GM03348 (cell line): ENCODE results near the gene DOC2B.

ENCODE experiments used
- DNase-seq: peaks from one replicate; pipeline ENCODE4 v3.0.0; 2012; ENCODE audit warnings: low spot score

Gene DOC2B

GRCh38 chr17:162689-163088, 18.8 kb downstream of the DOC2B start:
- no peak for DNase-seq

GRCh38 chr17:161481-161880, 20.0 kb downstream of the DOC2B start:
- no peak for DNase-seq

- no peak for DNase-seq
Observed at GRCh38 chr17:160336-160735, 21.1 kb downstream of the DOC2B start.

- no peak for DNase-seq
Observed at GRCh38 chr17:159609-160008, 21.8 kb downstream of the DOC2B start.

GRCh38 chr17:158379-158778, 23.1 kb downstream of the DOC2B start:
- no peak for DNase-seq

GRCh38 chr17:157901-158300, 23.5 kb downstream of the DOC2B start:
- DNase-seq = no peak

GRCh38 chr17:156946-157345, 24.5 kb downstream of the DOC2B start:
- no peak for DNase-seq

- no peak for DNase-seq
Observed at GRCh38 chr17:156094-156621, 25.3 kb downstream of the DOC2B start.

- no peak for DNase-seq
Observed at GRCh38 chr17:155576-155975, 25.9 kb downstream of the DOC2B start.

GRCh38 chr17:153851-154250, 27.6 kb downstream of the DOC2B start:
- no peak for DNase-seq

- DNase-seq = no peak
Observed at GRCh38 chr17:152860-153420, 28.5 kb downstream of the DOC2B start.

GRCh38 chr17:151886-152859, 29.3 kb downstream of the DOC2B start:
- no peak for DNase-seq

GRCh38 chr17:151004-151403, 30.4 kb downstream of the DOC2B start:
- DNase-seq = no peak

GRCh38 chr17:149897-150584, 31.4 kb downstream of the DOC2B start:
- DNase-seq = no peak

GRCh38 chr17:149231-149630, 32.2 kb downstream of the DOC2B start:
- no peak for DNase-seq

- no peak for DNase-seq
Observed at GRCh38 chr17:148757-149156, 32.7 kb downstream of the DOC2B start.

- DNase-seq = no peak
Observed at GRCh38 chr17:147796-148740, 33.4 kb downstream of the DOC2B start.

GRCh38 chr17:146983-147761, 34.3 kb downstream of the DOC2B start:
- no peak for DNase-seq

- DNase-seq = no peak
Observed at GRCh38 chr17:146546-146945, 34.9 kb downstream of the DOC2B start.

- no peak for DNase-seq
Observed at GRCh38 chr17:145671-146541, 35.5 kb downstream of the DOC2B start.
